ENCODE measurements around the gene BPIFB2.

BPIFB2 gene

GRCh38 chr20:33009214-33010132 is 2.0 kb downstream of the BPIFB2 start:
- DNase-seq: no peak

- no peak for DNase-seq
Observed at GRCh38 chr20:33010133-33010504, 2.6 kb downstream of the BPIFB2 start.

DNA sequence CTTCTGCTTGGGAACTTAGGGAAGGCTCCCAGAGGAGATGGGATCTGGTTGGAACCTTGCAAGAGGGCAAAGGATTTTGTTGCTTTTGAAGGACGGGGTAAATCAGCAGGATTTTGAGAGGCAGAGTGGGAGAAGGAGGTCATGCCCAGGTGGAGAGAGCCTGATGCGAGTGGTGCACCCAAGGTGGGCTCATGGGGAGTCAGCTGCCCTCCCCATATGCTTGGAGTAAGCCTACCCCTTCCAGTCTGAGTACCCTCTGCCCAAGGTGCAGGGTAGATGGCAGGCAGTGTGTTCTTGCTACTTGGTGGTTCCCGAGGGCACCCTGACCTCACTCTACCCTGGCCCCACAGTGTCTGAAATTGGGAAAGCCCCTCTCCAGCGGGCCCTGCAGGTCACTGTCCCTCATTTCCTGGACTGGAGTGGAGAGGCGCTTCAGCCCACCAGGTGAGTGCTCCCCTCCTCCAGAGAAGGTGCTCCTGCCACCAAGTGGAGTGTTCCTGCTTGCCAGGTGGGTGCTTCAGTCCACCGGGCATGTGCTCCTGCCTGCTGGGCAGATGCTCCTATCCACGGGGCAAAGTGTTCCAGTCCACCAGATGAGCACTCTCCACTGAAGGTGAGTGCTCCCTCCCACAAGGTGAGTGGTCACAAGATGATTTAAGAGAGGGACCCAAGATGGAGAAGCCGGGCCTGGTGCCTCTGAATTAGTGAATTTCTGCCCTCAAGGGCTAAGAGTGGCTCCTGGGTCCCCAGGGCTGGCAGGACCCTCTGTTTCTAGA is 3.4 kb downstream of the BPIFB2 start:
- no peak for DNase-seq

DNA sequence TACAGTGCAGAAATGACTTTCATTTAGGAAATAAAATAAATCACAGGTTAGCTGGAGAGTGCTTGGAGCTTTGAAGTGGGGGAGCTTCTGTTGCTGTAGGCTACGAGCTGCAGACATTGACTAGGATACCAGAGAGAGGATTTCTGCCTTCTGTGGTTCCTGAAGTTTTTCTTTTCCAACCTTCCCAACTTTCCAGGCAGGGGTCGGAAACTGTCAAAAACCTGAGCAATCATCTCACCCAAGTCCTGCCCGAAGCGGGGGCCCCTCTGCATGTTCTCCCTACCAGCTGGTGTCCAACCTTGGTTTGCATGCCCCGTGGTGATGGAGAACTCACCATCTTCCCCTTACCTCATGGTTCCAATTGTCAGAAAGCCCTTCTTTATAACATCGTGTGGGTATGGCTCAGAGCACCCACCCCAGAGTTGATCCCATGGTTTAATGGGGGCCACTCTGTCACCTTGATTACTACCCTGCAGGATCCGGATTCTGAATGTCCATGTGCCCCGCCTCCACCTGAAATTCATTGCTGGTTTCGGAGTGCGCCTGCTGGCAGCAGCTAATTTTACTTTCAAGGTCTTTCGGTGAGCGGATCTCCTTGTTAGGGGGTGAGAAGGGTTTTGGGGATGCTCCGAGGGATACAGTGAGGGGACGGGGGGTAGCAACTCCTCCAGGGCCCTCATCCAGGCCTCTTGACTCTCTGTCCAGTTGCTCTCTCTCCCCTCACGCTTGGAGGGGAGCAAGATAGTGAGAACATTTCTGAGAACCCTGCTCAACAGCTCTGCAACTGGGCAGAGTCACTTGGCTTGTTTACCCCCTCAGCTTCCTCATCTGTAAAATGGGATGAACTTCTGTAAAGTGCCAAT is 5.1 kb downstream of the BPIFB2 start:
- DNase-seq: no peak

- DNase-seq: no peak
Observed at GRCh38 chr20:33013701-33014326, 6.3 kb downstream of the BPIFB2 start.

GRCh38 chr20:33014336-33015113 is 7.0 kb downstream of the BPIFB2 start:
- DNase-seq: no peak

GRCh38 chr20:33015114-33015484 is 7.6 kb downstream of the BPIFB2 start:
- no peak for DNase-seq

DNA sequence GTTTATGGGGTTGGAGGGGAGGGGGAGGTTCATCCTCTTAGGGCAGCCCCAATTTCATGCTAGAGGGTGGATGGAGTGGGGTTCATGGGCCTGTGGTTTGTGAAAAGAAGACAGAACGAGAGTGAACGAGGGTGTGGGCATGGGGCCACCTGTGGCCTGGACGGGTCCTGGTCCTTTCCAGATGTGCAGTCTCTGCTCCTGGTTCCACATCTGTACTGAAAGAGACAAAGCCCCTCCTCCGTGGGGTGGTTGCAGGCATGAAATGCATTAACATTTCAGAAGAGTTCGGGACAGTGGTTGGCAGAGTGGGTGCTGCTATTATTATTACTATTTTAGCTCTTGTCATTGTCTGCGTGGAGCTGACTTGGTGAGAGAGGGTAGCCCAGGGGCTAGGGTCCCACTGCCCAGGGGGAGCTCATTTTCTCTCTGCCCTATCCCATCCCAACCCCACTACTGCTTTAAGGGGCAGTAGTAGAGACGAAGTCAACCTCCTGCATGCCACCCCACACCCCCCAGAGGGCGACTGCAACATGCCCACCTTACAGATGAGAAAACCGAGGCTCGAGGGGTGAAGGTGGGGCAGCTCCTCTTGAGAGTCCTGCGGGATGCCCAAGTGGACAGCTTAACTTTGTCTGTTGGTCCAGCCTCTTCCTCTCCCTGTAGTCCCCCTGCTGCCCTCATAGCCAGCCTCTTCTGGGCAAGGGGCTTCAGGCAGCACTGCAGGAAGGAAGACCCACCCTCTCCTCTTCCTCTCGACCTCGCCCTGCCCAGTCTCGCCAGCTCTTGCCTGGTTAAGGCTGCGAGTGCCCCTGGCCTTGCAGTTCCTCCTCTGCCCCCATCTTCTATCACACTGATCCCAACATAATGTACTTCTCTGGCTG is 8.4 kb downstream of the BPIFB2 start:
- DNase-seq: no peak

DNA sequence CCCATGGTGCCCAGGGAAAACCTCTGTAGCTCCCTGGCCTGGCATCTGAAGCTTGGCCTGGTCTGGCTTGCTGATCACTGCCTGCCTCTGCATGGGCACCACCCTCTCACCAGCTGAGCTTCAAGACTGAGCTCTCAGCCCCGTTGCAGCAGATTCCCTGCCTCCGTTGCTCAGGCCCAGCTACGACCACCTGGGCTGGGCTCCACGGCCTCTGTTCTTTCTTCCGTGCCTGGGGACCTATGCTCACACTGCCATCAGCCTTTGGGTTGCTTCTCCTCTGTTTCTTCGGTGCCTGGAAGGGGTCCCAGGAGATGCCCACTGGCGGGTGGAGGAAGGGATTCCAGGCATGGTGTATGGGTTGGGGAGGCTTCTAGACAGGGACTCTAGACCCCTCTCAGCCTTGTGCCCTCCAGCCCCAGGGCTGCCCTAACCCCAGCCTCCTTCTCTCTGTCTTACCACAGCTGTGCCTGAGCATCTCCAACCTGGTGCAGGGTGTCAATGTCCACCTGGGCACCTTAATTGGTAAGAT is 9.1 kb downstream of the BPIFB2 start:
- DNase-seq: no peak

GRCh38 chr20:33017542-33017941 is 10.0 kb downstream of the BPIFB2 start:
- DNase-seq: no peak

DNA sequence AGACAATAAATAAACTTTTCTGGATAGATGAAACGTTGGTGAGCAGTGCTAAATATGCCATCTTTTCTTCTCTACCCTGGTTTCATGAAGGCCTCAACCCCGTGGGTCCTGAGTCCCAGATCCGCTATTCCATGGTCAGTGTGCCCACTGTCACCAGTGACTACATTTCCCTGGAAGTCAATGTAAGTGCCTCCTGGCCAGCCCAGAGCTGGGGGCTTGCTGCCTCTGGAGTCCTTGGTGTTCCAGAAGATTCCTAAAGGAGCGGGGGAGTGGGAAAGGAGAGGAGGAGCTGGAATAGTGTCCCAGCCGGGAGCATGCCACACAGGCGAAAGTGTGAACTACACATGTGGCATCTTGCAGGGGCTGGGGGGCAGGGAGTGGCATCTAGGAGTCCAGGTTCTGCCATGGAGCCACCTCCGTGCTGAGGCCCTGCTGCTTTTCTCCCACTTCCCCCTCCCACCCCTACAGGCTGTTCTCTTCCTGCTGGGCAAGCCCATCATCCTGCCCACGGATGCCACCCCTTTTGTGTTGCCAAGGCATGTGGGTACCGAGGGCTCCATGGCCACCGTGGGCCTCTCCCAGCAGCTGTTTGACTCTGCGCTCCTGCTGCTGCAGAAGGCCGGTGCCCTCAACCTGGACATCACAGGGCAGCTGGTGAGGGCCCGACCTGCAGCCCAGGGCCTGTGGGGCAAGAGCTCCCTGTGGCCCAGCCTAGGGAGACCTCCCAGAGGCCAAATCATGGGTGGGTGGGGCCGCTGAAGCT is 10.8 kb downstream of the BPIFB2 start:
- DNase-seq: no peak

DNA sequence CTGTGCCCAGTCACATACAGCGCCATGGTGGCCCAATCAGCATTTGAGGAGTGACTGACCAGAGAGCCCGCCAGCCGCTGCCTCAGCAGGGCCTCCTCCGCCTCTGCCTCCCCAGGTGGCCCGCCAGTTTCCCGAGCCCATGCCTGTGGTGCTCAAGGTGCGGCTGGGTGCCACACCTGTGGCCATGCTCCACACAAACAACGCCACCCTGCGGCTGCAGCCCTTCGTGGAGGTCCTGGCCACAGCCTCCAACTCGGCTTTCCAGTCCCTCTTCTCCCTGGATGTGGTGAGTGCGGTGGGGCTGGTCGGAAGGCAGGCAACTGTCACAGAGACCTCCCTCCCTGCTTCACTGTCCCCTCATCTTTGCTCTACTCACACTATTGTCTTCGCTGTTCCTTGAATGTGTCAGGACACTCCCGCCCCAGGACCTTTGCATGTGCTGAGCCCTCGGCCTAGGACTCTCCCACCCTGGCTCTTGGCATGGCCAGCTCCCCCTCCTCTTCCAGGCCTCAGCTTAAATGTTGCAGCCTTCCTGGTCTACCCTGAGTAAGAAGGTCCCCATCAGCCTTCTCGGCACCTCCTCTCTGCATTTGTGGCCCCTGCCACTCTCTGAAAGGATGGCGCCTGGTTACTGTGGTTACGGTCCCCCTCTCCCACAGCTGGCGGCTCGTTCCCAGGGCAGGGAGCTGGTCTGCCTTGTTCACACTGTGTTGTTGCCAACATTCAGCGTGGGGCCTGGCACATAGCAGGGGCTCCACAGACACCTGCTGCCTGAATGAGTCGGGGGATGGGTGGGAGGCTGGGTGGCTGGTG is 12.2 kb downstream of the BPIFB2 start:
- no peak for DNase-seq

DNA sequence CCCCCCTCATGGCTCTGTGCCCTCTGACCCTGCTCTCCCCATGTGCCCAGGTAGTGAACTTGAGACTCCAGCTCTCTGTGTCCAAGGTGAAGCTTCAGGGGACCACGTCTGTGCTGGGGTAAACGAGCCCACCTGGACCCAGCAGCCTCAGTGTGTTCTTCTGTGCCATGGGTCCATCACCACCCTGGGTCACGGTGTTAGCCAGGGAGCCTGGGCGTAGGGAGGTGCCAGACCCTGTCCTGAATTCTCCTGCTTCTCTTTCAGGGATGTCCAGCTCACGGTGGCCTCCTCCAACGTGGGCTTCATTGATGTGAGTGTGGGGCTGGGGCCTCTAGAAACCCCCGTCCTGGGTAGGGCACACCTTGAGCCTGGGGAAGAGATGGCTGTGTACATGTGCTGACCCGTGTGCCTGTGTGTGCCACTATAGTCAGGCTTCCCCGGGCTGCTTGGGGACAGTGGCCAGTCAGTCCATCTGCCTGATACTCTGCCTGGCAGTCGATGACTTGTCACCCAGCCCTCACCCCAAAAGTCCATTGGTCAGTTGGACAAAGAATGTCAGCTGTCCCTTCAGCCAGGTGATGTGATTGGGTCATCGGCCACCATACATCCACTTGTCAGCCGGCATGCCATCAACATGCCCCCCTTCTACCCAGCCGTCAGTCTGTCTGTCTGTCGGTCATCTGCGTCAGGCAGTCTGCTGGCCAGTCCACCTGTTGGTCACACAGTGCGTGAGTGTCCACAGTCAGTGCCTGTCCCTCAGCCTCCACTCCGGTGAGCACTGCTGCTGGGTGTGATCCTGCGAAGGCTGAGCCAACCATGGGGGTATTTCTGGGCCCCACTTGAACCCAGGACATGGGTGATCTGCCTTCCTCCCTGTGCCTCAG is 13.0 kb downstream of the BPIFB2 start:
- no peak for DNase-seq

GRCh38 chr20:33021879-33022278 is 14.4 kb downstream of the BPIFB2 start:
- no peak for DNase-seq

GRCh38 chr20:33022289-33022688 is 14.8 kb downstream of the BPIFB2 start:
- no peak for DNase-seq

DNA sequence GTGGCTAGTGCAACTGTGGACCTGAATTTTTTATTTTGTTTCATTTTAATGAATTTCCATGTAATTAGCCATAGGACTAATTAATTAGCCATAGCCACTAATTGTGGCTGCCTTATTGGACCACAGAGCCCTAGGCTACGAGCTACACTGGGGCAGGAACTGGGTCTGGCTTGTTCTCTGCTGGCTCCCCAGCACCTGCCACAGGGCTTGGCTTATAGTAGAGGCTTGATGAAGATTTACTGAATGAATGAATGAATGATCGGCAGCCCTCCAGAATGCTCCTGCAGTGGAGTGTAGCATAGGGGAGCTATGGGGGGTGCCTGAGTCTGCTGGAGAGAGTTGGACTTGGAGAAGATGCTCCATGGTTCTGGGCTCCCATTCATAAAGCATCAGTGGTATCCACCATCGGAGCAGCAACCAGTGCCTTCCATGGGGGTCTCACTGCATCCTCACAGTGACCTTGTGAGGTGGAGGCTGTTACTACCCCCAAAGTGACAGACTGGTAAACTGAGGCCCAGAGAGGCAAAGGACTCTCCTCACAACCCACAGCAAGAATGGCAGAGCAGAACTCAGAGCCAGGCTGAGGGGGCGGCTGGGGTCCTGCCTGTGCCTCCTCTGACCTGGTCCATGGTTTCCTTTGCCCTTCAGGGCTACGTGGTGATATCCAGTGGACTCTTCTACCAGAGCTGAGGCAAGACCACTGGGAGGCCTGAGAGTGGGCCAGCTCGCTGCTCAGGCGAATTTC is 15.4 kb downstream of the BPIFB2 start:
- DNase-seq: no peak

Data from femur (tissue), 1 donor.